ENCODE measurements around the gene PLXNA4. TPM values are rescaled to one million over a fixed set of nuclear protein-coding genes. Genes with fewer than 3 reads are reported as not detected.

PLXNA4 gene
- polyA plus RNA-seq, 1 donor (not counting 4 experiments of a cell fraction or from before 2014, with no cell fraction given) = 0.01 TPM

DNA sequence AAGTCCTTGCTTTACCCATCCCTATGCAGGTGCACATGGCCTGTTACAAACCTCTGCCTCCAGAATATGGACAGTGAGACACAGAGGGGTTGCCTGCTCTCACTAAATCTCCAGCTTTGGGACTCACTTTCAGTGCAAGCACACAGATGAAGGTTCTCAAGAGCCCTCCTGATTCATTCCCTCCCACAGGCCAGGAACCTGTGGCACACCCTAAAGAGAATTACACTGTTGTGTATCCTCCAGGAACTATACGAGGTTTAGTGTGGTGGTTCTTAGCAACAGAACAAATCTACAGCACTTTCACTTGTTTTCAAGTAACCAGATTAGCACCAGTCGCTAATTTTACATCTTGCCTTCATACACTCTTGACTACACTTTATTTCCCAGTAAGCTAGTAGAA is 192.3 kb downstream of the PLXNA4 start:
- DNase-seq (ENCODE audit: low read depth, low spot score) = no peak
- peaks cover 6% of the 10 kb centered on the region for H3K27me3 ChIP-seq (ENCODE audit: control insufficient read depth, extremely low read depth, insufficient read depth, low read length)
- H3K9me1 ChIP-seq (ENCODE audit: control insufficient read depth, extremely low read depth, insufficient read depth, low read length) = no peaks in the 10 kb centered on the region
- H3K79me2 ChIP-seq (ENCODE audit: control insufficient read depth, insufficient read depth, low read length) = no peaks in the 10 kb centered on the region
- H3K9me3 ChIP-seq (ENCODE audit: control insufficient read depth, low read depth, low read length) = no peaks in the 10 kb centered on the region
- dilution Hi-C loops (cut with MboI; ENCODE audit: extremely low pct_ligation_motif_present, low sequenced_read_pairs) = no loop called here
- H4K20me1 ChIP-seq (ENCODE audit: control insufficient read depth, extremely low read depth, insufficient read depth, low read length) = no peaks in the 10 kb centered on the region
- H3K9ac ChIP-seq (ENCODE audit: control insufficient read depth, extremely low read depth, insufficient read depth, low read length) = no peak overlapping the region
- FAIRE-seq = no peak
- H3K4me1 ChIP-seq (ENCODE audit: control insufficient read depth, extremely low read depth, insufficient read depth, low read length) = no peaks in the 10 kb centered on the region
- H3K27ac ChIP-seq (ENCODE audit: control insufficient read depth, insufficient read depth, low read length) = no peak overlapping the region
- H3K36me3 ChIP-seq (ENCODE audit: control insufficient read depth in 2 of 2, extremely low read depth in 1 of 2, insufficient read depth in 2 of 2, low read length in 2 of 2) = no peaks in the 10 kb centered on the region
- H3K4me3 ChIP-seq (ENCODE audit: control insufficient read depth in 2 of 3, extremely low read depth in 1 of 3, insufficient read depth in 2 of 3, low read depth in 1 of 3, low read length in 3 of 3) = no peak overlapping the region
- no peak overlapping the region for H3K4me2 ChIP-seq (ENCODE audit: control insufficient read depth, extremely low read depth, insufficient read depth, low read depth, low read length)
- TF ChIP-seq EZH2 (IDR thresholded peaks at IDR 0.05; ENCODE audit: low read length) = no peak
- TF ChIP-seq, protein P1, sequence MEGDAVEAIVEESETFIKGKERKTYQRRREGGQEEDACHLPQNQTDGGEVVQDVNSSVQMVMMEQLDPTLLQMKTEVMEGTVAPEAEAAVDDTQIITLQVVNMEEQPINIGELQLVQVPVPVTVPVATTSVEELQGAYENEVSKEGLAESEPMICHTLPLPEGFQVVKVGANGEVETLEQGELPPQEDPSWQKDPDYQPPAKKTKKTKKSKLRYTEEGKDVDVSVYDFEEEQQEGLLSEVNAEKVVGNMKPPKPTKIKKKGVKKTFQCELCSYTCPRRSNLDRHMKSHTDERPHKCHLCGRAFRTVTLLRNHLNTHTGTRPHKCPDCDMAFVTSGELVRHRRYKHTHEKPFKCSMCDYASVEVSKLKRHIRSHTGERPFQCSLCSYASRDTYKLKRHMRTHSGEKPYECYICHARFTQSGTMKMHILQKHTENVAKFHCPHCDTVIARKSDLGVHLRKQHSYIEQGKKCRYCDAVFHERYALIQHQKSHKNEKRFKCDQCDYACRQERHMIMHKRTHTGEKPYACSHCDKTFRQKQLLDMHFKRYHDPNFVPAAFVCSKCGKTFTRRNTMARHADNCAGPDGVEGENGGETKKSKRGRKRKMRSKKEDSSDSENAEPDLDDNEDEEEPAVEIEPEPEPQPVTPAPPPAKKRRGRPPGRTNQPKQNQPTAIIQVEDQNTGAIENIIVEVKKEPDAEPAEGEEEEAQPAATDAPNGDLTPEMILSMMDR (optimal IDR thresholded peaks at IDR 0.05 in 1 of 3, IDR thresholded peaks at IDR 0.05 in 1 of 3, conservative IDR thresholded peaks at IDR 0.05 in 1 of 3; ENCODE audit: extremely low read depth in 1 of 3, insufficient read depth in 2 of 3, low read length in 3 of 3) = no peak
- H2AFZ ChIP-seq (ENCODE audit: control insufficient read depth, low read length) = no peak overlapping the region

DNA sequence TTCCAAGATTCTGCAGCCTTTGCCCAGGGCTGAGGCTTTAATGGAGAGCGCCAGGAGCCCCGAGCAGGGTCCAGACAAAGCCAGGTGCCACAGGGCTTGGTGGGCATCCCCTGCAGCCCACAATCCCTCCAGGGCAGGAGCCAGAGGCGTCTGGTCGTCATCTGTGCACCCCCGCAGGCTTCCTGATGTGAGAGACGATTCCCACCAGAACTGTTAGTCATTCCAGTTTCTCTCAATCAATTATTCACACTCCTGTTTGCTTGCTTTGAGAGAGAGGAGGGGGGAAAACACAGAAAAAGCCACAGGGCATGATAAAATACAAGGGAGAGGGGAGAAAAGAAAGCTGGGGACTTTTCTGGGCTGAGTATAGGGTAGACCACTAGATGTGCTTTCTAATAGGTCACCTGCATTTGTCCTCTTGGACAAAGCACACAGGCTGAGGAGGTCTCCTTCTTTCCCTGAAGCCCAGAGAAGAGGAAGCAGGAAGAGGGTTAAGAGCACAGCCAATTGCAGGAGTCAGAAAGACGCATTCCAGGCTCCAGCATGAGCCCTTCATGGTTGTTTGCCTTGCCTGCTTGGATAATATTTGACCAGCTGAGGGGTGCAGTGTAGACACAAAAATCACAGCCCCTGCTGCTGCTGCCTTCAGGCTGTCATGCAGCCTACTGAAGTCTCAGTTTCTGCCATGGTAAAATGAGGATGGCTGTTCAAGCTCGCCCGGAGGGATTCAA is 194.4 kb downstream of the PLXNA4 start:
- no peak overlapping the region for H3K4me3 ChIP-seq (ENCODE audit: control insufficient read depth in 2 of 3, extremely low read depth in 1 of 3, insufficient read depth in 2 of 3, low read depth in 1 of 3, low read length in 3 of 3)
- no peaks in the 10 kb centered on the region for H4K20me1 ChIP-seq (ENCODE audit: control insufficient read depth, extremely low read depth, insufficient read depth, low read length)
- dilution Hi-C loops (cut with MboI; ENCODE audit: extremely low pct_ligation_motif_present, low sequenced_read_pairs) = no loop called here
- DNase-seq (ENCODE audit: low read depth, low spot score) = no peak
- no peaks in the 10 kb centered on the region for H3K4me1 ChIP-seq (ENCODE audit: control insufficient read depth, extremely low read depth, insufficient read depth, low read length)
- no peak overlapping the region for H3K27ac ChIP-seq (ENCODE audit: control insufficient read depth, insufficient read depth, low read length)
- no peak overlapping the region for H2AFZ ChIP-seq (ENCODE audit: control insufficient read depth, low read length)
- peaks cover 6% of the 10 kb centered on the region for H3K27me3 ChIP-seq (ENCODE audit: control insufficient read depth, extremely low read depth, insufficient read depth, low read length)
- H3K9me1 ChIP-seq (ENCODE audit: control insufficient read depth, extremely low read depth, insufficient read depth, low read length) = no peaks in the 10 kb centered on the region
- H3K9me3 ChIP-seq (ENCODE audit: control insufficient read depth, low read depth, low read length) = no peaks in the 10 kb centered on the region
- H3K4me2 ChIP-seq (ENCODE audit: control insufficient read depth, extremely low read depth, insufficient read depth, low read depth, low read length) = no peak overlapping the region
- TF ChIP-seq, protein P1 (optimal IDR thresholded peaks at IDR 0.05 in 1 of 3, IDR thresholded peaks at IDR 0.05 in 1 of 3, conservative IDR thresholded peaks at IDR 0.05 in 1 of 3; ENCODE audit: extremely low read depth in 1 of 3, insufficient read depth in 2 of 3, low read length in 3 of 3) = no peak
- no peak for TF ChIP-seq EZH2 (IDR thresholded peaks at IDR 0.05; ENCODE audit: low read length)
- no peak overlapping the region for H3K9ac ChIP-seq (ENCODE audit: control insufficient read depth, extremely low read depth, insufficient read depth, low read length)
- H3K79me2 ChIP-seq (ENCODE audit: control insufficient read depth, insufficient read depth, low read length) = no peaks in the 10 kb centered on the region
- no peak for FAIRE-seq
- H3K36me3 ChIP-seq (ENCODE audit: control insufficient read depth in 2 of 2, extremely low read depth in 1 of 2, insufficient read depth in 2 of 2, low read length in 2 of 2) = no peaks in the 10 kb centered on the region

Measured in keratinocyte (primary cell).